ENCODE data around the gene IFFO2.

DNA sequence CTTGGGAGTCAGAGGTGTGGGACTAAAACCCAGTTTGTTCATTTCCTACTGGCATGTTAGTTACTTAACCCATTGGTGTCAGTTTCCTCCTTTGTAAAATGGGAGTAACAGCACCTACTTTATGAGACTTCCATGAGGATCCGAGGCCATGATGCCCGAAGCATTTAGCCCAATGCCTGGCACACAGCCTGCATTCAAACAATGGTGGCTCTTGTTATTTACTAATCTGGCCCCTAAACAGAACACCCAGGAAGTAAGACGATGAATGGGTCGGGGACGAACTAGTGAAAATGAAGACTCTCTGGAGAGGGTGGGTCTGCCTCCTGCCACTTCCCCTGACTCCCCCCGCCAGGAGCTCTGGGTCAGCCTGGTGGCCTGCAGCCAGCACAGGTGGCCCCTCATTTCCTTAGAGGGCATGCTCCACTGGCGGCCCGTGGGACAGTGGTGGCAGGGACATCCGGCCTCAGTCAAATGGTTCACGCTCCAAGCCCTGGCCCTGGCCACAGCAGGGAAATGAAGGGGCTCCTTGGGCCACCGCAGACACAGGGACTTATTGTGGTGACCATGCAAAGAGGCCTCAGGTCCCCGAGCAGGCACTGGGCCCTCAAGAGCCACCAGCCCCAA, 87.6 kb downstream of the IFFO2 start:
- TF ChIP-seq, protein P1, sequence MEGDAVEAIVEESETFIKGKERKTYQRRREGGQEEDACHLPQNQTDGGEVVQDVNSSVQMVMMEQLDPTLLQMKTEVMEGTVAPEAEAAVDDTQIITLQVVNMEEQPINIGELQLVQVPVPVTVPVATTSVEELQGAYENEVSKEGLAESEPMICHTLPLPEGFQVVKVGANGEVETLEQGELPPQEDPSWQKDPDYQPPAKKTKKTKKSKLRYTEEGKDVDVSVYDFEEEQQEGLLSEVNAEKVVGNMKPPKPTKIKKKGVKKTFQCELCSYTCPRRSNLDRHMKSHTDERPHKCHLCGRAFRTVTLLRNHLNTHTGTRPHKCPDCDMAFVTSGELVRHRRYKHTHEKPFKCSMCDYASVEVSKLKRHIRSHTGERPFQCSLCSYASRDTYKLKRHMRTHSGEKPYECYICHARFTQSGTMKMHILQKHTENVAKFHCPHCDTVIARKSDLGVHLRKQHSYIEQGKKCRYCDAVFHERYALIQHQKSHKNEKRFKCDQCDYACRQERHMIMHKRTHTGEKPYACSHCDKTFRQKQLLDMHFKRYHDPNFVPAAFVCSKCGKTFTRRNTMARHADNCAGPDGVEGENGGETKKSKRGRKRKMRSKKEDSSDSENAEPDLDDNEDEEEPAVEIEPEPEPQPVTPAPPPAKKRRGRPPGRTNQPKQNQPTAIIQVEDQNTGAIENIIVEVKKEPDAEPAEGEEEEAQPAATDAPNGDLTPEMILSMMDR (IDR thresholded peaks at IDR 0.05): no peak
- no peak for TF ChIP-seq POLR2A (IDR thresholded peaks at IDR 0.05)

Measured in esophagus squamous epithelium (tissue), 4 donors.